HepG2 (cell line): ENCODE measurements around the gene P3H2. TPM values are rescaled to one million over a fixed set of nuclear protein-coding genes. Genes with fewer than 3 reads are reported as not detected.

Experiments used
- ARNT ChIP-seq: fragments of 450-650 bp; IDR thresholded peaks from 2 replicates; pipeline ENCODE4 v1.6.1; 2017
- BATF2 ChIP-seq: sonication (generic); formaldehyde crosslinking; IDR thresholded peaks from 2 replicates; pipeline ENCODE4 v1.8.0; 2022; ENCODE audit warnings: mild to moderate bottlenecking, missing genetic modification reagents, moderate library complexity
- CHD4 ChIP-seq: fragments of 200-600 bp; sonication (generic); IDR thresholded peaks from 2 replicates; pipeline ENCODE4 v1.7.0; 2017; ENCODE audit warnings: mild to moderate bottlenecking, low read length, borderline replicate concordance
- CREM ChIP-seq, 2 experiments: sonication (generic) in 1 of 2; formaldehyde crosslinking in 1 of 2; IDR thresholded peaks; 2 replicates each; pipeline versions ENCODE4 v1.4.0 to v1.6.1; 2016 to 2020; ENCODE audit warnings: antibody characterized with exemption in 1 of 2, mild to moderate bottlenecking in 1 of 2, missing genetic modification reagents in 1 of 2
- ELF3 ChIP-seq: IDR thresholded peaks from 2 replicates; pipeline ENCODE4 v1.6.1; 2016; ENCODE audit warnings: missing genetic modification reagents, missing compliant biosample characterization
- EP300 ChIP-seq, 3 experiments: sonication (generic) in 1 of 3; formaldehyde crosslinking in 1 of 3; IDR thresholded peaks; 2 replicates each; pipeline versions ENCODE4 v1.5.1 to v1.6.1; 2011 to 2020; ENCODE audit warnings: low read depth in 2 of 3, low read length in 2 of 3, borderline replicate concordance in 1 of 3, improper control_type of control experiment in 1 of 3, mild to moderate bottlenecking in 1 of 3, missing genetic modification reagents in 1 of 3, moderate library complexity in 1 of 3
- FOSL2 ChIP-seq: sonication (generic); formaldehyde crosslinking; IDR thresholded peaks from 2 replicates; pipeline ENCODE4 v1.4.0; 2020; ENCODE audit warnings: missing genetic modification reagents
- GFI1 ChIP-seq: sonication (generic); formaldehyde crosslinking; IDR thresholded peaks from 2 replicates; pipeline ENCODE4 v1.5.0; 2020; ENCODE audit warnings: missing genetic modification reagents, mild to moderate bottlenecking, borderline replicate concordance
- HNF4A ChIP-seq: sonication (generic); formaldehyde crosslinking; IDR thresholded peaks from 2 replicates; pipeline ENCODE4 v1.4.0; 2020; ENCODE audit warnings: missing genetic modification reagents
- NCOR1 ChIP-seq: fragments of 200-600 bp; sonication (generic); IDR thresholded peaks from 2 replicates; pipeline ENCODE4 v1.7.0; 2017; ENCODE audit warnings: antibody characterized with exemption, low read length, borderline replicate concordance
- NR2F6 ChIP-seq, 2 experiments: IDR thresholded peaks; 2 replicates each; pipeline ENCODE4 v1.6.1; 2016; ENCODE audit warnings: antibody characterized with exemption in 1 of 2, mild to moderate bottlenecking in 1 of 2
- PAXIP1 ChIP-seq: sonication (generic); formaldehyde crosslinking; conservative IDR thresholded peaks from 2 replicates; pipeline ENCODE4 v1.4.0; 2020; ENCODE audit warnings: mild to moderate bottlenecking, missing genetic modification reagents, moderate library complexity
- PRPF4 ChIP-seq: fragments of 200-400 bp; formaldehyde crosslinking; IDR thresholded peaks from 2 replicates; pipeline ENCODE4 v1.6.1; 2016; ENCODE audit warnings: low read length, low read depth; ENCODE audit not compliant: poor library complexity, severe bottlenecking
- SOX5 ChIP-seq: IDR thresholded peaks from 2 replicates; pipeline ENCODE4 v1.6.1; 2016; ENCODE audit warnings: borderline replicate concordance
- SOX6 ChIP-seq, 2 experiments: fragments of 450-650 bp in 1 of 2; sonication (generic) in 1 of 2; formaldehyde crosslinking in 1 of 2; IDR thresholded peaks; 2 replicates each; pipeline versions ENCODE4 v1.4.0 to v1.6.1; 2017 to 2020; ENCODE audit warnings: antibody characterized with exemption in 1 of 2, mild to moderate bottlenecking in 1 of 2, missing genetic modification reagents in 1 of 2
- THYN1 ChIP-seq: sonication (generic); formaldehyde crosslinking; IDR thresholded peaks from 2 replicates; pipeline ENCODE4 v1.8.1; 2023; ENCODE audit warnings: low read depth, mild to moderate bottlenecking, moderate library complexity, missing genetic modification reagents, borderline replicate concordance
- ZNF331 ChIP-seq: sonication (generic); formaldehyde crosslinking; IDR thresholded peaks from 2 replicates; pipeline ENCODE4 v1.4.0; 2020; ENCODE audit warnings: missing genetic modification reagents
- polyA plus RNA-seq, 8 experiments: library from polyadenylated mRNA; depleted of rRNA in 3 of 8; stranded (reverse) in 7 of 8; unstranded in 1 of 8; fragments of >200 nt; fragmentation: Illumina TruSeq in 4 of 8; extraction: Trizol in 4 of 8; gene quantifications; 2 replicates each; pipeline versions ENCODE4 v1.2.1 to v1.2.3, GENCODE V29; 2011 to 2016; ENCODE audit warnings: low read depth in 4 of 8, missing spikeins in 1 of 8, mixed read lengths in 1 of 8; ENCODE audit not compliant: insufficient read depth in 1 of 8
- total RNA-seq, 5 experiments: library from RNA; depleted of rRNA; stranded (reverse); fragments of >200 nt; fragmentation: Illumina TruSeq; extraction: Trizol; gene quantifications; 2 replicates each; pipeline ENCODE4 v1.2.3, GENCODE V29; 2016; ENCODE audit warnings: low read depth in 1 of 5
- TF ChIP-seq, protein P1 (sequence below): IDR thresholded peaks from 2 replicates; pipeline ENCODE4 v1.6.1; 2012; ENCODE audit warnings: low read length, improper control_type of control experiment
- TF ChIP-seq, protein P2 (sequence below): sonication (generic); formaldehyde crosslinking; IDR thresholded peaks from 2 replicates; pipeline ENCODE4 v1.8.0; 2022; ENCODE audit warnings: missing genetic modification reagents, mild to moderate bottlenecking, moderate library complexity, borderline replicate concordance

The P3H2 gene
- total and polyA plus RNA-seq, 2 of the 13 experiments (the other 11 are each of a cell fraction or from before 2014, with no cell fraction given), result not detected

- TF ChIP-seq, protein P1, sequence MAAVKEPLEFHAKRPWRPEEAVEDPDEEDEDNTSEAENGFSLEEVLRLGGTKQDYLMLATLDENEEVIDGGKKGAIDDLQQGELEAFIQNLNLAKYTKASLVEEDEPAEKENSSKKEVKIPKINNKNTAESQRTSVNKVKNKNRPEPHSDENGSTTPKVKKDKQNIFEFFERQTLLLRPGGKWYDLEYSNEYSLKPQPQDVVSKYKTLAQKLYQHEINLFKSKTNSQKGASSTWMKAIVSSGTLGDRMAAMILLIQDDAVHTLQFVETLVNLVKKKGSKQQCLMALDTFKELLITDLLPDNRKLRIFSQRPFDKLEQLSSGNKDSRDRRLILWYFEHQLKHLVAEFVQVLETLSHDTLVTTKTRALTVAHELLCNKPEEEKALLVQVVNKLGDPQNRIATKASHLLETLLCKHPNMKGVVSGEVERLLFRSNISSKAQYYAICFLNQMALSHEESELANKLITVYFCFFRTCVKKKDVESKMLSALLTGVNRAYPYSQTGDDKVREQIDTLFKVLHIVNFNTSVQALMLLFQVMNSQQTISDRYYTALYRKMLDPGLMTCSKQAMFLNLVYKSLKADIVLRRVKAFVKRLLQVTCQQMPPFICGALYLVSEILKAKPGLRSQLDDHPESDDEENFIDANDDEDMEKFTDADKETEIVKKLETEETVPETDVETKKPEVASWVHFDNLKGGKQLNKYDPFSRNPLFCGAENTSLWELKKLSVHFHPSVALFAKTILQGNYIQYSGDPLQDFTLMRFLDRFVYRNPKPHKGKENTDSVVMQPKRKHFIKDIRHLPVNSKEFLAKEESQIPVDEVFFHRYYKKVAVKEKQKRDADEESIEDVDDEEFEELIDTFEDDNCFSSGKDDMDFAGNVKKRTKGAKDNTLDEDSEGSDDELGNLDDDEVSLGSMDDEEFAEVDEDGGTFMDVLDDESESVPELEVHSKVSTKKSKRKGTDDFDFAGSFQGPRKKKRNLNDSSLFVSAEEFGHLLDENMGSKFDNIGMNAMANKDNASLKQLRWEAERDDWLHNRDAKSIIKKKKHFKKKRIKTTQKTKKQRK, result no peak
- TF ChIP-seq SOX5 (CRISPR knock-in tag) (peak; percentile 71), BATF2 (CRISPR knock-in tag) (no peak), SOX6 (IDR thresholded peaks at IDR 0.05) (no peak), SOX6 (CRISPR knock-in tag; IDR thresholded peaks at IDR 0.05) (peak; percentile 72), FOSL2 (0 out of 2 replicates have a peak, but pooled peaks have one; percentile 12), PAXIP1 (CRISPR knock-in tag) (0 out of 2 replicates have a peak, but pooled peaks have one; percentile 18), NCOR1 (peak; percentile 54; the same call in 1 of the 2 replicates), PRPF4 (no peak), THYN1 (CRISPR knock-in tag) (no peak), NR2F6 (IDR thresholded peaks at IDR 0.05) (0 out of 2 replicates have a peak, but pooled peaks have one; percentile 31), NR2F6 (CRISPR knock-in tag; IDR thresholded peaks at IDR 0.05) (no peak), CREM (IDR thresholded peaks at IDR 0.05) (0 out of 2 replicates have a peak, but pooled peaks have one; percentile 12), CREM (CRISPR knock-in tag; IDR thresholded peaks at IDR 0.05) (no peak), ELF3 (CRISPR knock-in tag) (no peak), ZNF331 (CRISPR knock-in tag) (no peak), ARNT (no peak), GFI1 (CRISPR knock-in tag) (peak; percentile 58; the same call in 1 of the 2 replicates), EP300 (IDR thresholded peaks at IDR 0.05; ENCODE audit: low read depth in 2 of 2, low read length in 2 of 2) (peak in 1 of 2 experiments; percentile 40; a peak in 1 of 4 replicates), EP300 (CRISPR knock-in tag; IDR thresholded peaks at IDR 0.05; ENCODE audit: borderline replicate concordance) (no peak; the same call in 1 of the 2 replicates), HNF4A (CRISPR knock-in tag) (peak; percentile 46), CHD4 (0 out of 2 replicates have a peak, but pooled peaks have one; percentile 27)
- TF ChIP-seq, protein P2, sequence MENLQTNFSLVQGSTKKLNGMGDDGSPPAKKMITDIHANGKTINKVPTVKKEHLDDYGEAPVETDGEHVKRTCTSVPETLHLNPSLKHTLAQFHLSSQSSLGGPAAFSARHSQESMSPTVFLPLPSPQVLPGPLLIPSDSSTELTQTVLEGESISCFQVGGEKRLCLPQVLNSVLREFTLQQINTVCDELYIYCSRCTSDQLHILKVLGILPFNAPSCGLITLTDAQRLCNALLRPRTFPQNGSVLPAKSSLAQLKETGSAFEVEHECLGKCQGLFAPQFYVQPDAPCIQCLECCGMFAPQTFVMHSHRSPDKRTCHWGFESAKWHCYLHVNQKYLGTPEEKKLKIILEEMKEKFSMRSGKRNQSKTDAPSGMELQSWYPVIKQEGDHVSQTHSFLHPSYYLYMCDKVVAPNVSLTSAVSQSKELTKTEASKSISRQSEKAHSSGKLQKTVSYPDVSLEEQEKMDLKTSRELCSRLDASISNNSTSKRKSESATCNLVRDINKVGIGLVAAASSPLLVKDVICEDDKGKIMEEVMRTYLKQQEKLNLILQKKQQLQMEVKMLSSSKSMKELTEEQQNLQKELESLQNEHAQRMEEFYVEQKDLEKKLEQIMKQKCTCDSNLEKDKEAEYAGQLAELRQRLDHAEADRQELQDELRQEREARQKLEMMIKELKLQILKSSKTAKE, result no peak
Measured at GRCh38 chr3:189941679-189942078, 179.0 kb downstream of the P3H2 start (continued).
